ENCODE measurements around the gene COPG1. TPM values are rescaled to one million over a fixed set of nuclear protein-coding genes. Genes with fewer than 3 reads are reported as not detected.

The COPG1 gene
- total RNA-seq, 1 donor from 2014 or later, result 169 TPM

DNA sequence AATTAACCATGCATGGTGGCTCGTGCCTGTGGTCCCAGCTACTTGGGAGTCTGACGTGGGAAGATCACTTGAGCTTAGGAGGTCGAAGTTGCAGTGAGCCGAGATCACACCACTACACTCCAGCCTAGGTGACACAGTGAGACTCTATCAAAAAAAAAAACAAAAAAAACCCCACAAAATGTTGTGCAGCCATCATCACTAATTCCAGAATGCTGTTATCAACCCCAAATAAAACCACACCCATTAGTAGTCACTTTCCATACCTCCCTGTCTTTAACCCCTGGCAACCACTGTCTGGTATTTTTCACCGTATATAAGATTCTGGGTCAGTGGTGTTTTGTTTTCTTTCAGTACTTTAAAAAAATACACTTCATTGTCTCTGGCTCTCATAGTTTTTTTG lies 45.9 kb downstream of the COPG1 start:
- TF ChIP-seq, protein P1, sequence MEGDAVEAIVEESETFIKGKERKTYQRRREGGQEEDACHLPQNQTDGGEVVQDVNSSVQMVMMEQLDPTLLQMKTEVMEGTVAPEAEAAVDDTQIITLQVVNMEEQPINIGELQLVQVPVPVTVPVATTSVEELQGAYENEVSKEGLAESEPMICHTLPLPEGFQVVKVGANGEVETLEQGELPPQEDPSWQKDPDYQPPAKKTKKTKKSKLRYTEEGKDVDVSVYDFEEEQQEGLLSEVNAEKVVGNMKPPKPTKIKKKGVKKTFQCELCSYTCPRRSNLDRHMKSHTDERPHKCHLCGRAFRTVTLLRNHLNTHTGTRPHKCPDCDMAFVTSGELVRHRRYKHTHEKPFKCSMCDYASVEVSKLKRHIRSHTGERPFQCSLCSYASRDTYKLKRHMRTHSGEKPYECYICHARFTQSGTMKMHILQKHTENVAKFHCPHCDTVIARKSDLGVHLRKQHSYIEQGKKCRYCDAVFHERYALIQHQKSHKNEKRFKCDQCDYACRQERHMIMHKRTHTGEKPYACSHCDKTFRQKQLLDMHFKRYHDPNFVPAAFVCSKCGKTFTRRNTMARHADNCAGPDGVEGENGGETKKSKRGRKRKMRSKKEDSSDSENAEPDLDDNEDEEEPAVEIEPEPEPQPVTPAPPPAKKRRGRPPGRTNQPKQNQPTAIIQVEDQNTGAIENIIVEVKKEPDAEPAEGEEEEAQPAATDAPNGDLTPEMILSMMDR (conservative IDR thresholded peaks at IDR 0.05), result no peak
- Mint-ChIP-seq H3K36me3 (peaks cover 22% of the 10 kb centered on the region), H3K4me1 (ENCODE audit: unreplicated experiment) (no peaks in the 10 kb centered on the region), H3K4me3 (no peak overlapping the region), H3K9me3 (no peaks in the 10 kb centered on the region), H3K27ac (no peak overlapping the region), H3K27me3 (no peaks in the 10 kb centered on the region)
- DNase-seq (ENCODE audit: extremely low spot score, unreplicated experiment), result no peak

DNA sequence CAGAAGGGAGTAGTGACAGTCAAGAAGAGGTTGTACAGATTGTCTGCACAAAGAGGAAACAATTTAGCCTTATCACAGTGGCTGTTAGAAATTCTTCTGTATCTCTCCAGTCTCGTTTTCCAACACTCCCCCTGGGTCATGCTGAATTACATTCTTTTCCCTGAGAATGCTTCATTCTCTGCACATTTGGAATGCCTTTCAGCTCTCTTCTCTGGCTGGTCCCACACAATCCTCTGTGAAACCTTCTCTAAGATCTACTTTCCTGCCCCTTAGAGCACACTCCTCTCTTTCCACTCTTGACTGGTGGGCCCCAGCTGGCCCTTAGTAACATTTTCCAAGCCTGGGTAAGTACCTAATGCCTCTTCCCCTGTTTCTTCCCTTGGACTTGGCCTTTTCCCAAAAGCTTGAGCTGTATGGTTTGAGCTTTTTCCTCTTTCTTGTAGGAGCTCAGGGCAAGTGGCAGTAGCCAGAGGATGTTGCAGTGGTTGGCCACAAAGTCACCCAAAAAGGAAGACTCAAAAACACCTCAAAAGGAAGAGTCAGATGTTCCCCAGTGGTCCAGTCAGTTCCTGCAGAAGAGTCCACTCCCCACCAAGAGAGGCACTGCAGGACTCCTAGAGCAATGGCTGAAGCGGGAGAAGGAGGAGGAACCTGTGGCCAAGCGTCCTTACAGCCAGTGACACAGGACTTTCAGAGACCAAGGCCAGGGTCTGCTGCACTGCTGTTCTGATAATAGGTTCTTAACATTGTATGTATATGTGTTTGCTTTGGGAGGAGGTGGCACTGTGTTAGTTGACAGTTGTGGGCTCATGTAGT lies 54.9 kb downstream of the COPG1 start:
- Mint-ChIP-seq H3K4me3 (no peak overlapping the region), H3K27ac (no peak overlapping the region), H3K9me3 (no peaks in the 10 kb centered on the region), H3K36me3 (peaks cover 22% of the 10 kb centered on the region), H3K27me3 (no peaks in the 10 kb centered on the region), H3K4me1 (ENCODE audit: unreplicated experiment) (peaks cover 14% of the 10 kb centered on the region)
- no peak for DNase-seq (ENCODE audit: extremely low spot score, unreplicated experiment)
- TF ChIP-seq, protein P1 (conservative IDR thresholded peaks at IDR 0.05), result no peak

DNA sequence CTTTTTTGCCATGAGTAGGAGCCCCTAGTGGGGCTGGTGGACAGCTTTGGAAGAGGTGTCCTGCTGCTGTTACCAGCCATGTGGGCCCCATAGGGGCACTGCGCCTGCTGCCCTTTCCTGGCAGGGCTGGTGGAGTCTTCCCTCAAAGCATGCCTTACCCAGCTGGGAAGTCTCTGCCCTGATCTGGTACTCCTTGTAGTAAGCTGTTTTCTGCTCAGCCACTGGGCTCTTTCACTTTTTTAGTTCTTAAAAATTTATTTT lies 55.5 kb downstream of the COPG1 start:
- no peaks in the 10 kb centered on the region for H3K9me3 Mint-ChIP-seq
- H3K36me3 Mint-ChIP-seq, result peaks cover 20% of the 10 kb centered on the region
- TF ChIP-seq, protein P1 (conservative IDR thresholded peaks at IDR 0.05), result no peak
- no peak for DNase-seq (ENCODE audit: extremely low spot score, unreplicated experiment)
- H3K27ac Mint-ChIP-seq, result no peak overlapping the region
- H3K27me3 Mint-ChIP-seq, result no peaks in the 10 kb centered on the region
- no peak overlapping the region for H3K4me3 Mint-ChIP-seq
- peaks cover 14% of the 10 kb centered on the region for H3K4me1 Mint-ChIP-seq (ENCODE audit: unreplicated experiment)

DNA sequence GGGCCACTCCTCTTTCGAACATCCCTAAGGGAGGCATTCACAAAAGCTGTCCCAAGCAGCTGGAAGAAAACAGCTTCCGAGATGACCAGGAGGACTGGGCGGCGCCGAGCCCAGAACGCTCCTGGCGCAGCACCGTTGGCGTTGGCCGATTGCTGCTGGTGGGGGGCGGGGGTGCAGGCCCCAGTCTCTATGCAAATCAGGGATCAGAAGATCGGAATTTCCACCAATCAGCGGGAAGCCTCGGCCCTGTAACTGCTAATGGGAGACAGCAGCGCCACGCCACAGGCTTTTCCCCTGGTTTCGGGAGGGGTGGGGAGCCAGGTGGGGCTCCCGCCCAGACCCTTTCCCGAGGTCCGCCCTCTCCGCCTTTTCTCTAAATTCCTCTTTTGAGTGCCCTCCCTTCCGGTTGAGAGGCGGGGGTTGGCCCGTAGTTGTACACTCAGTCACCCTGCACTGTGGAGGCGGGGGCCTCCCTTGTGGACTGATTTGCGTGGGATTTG lies 56.2 kb downstream of the COPG1 start:
- DNase-seq (ENCODE audit: extremely low spot score, unreplicated experiment), result peak; percentile 79
- Mint-ChIP-seq H3K36me3 (peaks cover 19% of the 10 kb centered on the region), H3K9me3 (no peaks in the 10 kb centered on the region), H3K4me3 (peak overlapping the region; percentile 77), H3K4me1 (ENCODE audit: unreplicated experiment) (peaks cover 14% of the 10 kb centered on the region), H3K27me3 (no peaks in the 10 kb centered on the region), H3K27ac (peak overlapping the region; percentile 70)
- TF ChIP-seq, protein P1 (conservative IDR thresholded peaks at IDR 0.05), result no peak

DNA sequence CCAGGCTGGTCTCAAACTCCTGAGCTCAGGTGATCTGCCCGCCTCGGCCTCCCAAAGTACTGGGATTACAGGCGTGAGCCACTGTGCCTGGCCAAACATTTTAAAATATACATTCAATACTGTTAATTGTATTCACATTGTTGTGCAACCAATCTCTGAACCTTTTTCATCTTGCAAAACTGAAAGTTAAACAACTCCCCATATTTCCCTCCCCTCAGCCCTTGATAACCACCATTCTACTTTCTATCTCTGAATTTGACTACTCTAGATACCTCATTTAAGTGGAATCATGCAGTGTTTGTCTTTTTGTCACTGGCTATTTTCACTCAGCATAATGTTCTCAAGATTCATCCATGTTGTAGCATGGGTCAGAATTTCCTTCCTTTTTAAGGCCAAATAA lies 59.2 kb downstream of the COPG1 start:
- Mint-ChIP-seq H3K27me3 (no peaks in the 10 kb centered on the region), H3K9me3 (no peaks in the 10 kb centered on the region)
- TF ChIP-seq, protein P1 (conservative IDR thresholded peaks at IDR 0.05), result no peak

More for the DNA sequence above, 59.2 kb downstream of the COPG1 start:
- Mint-ChIP-seq H3K4me1 (ENCODE audit: unreplicated experiment) (peaks cover 17% of the 10 kb centered on the region), H3K4me3 (no peak overlapping the region), H3K36me3 (peaks cover 10% of the 10 kb centered on the region), H3K27ac (no peak overlapping the region)
- DNase-seq (ENCODE audit: extremely low spot score, unreplicated experiment), result no peak
